HUES64 (cell line): ENCODE measurements around the gene SLC13A2. TPM values are rescaled to one million over a fixed set of nuclear protein-coding genes. Genes with fewer than 3 reads are reported as not detected.
"Not testable (repeated sequence)": the region's sequence is repeated elsewhere in the genome, so short reads cannot be mapped to it uniquely, and the experiment has no call there.

Experiments used
- H3K27ac ChIP-seq: 2 replicates; pipeline ENCODE4 v1.7.0; 2013; ENCODE audit warnings: low read depth, low read length, inconsistent platforms
- H3K27me3 ChIP-seq: 2 replicates; pipeline ENCODE4 v1.6.1; 2013; ENCODE audit warnings: mild to moderate bottlenecking, low read length; ENCODE audit not compliant: insufficient read depth
- H3K36me3 ChIP-seq: 2 replicates; pipeline ENCODE4 v1.6.1; 2013; ENCODE audit warnings: mild to moderate bottlenecking, low read length; ENCODE audit not compliant: insufficient read depth
- H3K4me1 ChIP-seq: 2 replicates; pipeline ENCODE4 v1.6.1; 2013; ENCODE audit warnings: mild to moderate bottlenecking, low read length, moderate library complexity; ENCODE audit not compliant: insufficient read depth
- H3K4me3 ChIP-seq: 2 replicates; pipeline ENCODE4 v1.5.1; 2013; ENCODE audit warnings: mild to moderate bottlenecking, low read length, moderate library complexity
- H3K9ac ChIP-seq: 2 replicates; pipeline ENCODE4 v1.6.1; 2013; ENCODE audit warnings: mild to moderate bottlenecking, low read depth, low read length
- H3K9me3 ChIP-seq: 2 replicates; pipeline ENCODE4 v1.6.1; 2013; ENCODE audit warnings: low read depth, low read length; ENCODE audit not compliant: insufficient read depth
- WGBS: fragments of 150-250, 120-280 bp; methylation state at CpG from one replicate; pipeline ENCODE4 v1.1.7; 2013; ENCODE audit warnings: missing lambda C conversion rate; 5-methylcytosine and 5-hydroxymethylcytosine counted together
- polyA plus RNA-seq, 2 experiments: library from polyadenylated mRNA; stranded (reverse); fragments of 50-300 nt; gene quantifications; one replicate each; pipeline ENCODE4 v1.2.3, GENCODE V29; 2013

Gene SLC13A2
- polyA plus RNA-seq (2013, experiment 1 of 2) = not detected
- not detected for polyA plus RNA-seq (2013, experiment 2 of 2)

GRCh38 chr17:28473542-28473941 is at the start of gene SLC13A2:
TSS of gene SLC13A2 (plus strand) at chr17:28473644. CDS start at chr17:28473713, 69 bp downstream.
- no peaks in the 10 kb centered on the region for H3K9me3 ChIP-seq
- no peak within 1 kb of the TSS for H3K9ac ChIP-seq
- no peaks in the 10 kb centered on the region for H3K27me3 ChIP-seq
- no peak within 1 kb of the TSS for H3K27ac ChIP-seq
- H3K4me1 ChIP-seq = no peaks in the 10 kb centered on the region
- no peak within 1 kb of the TSS for H3K4me3 ChIP-seq
- H3K36me3 ChIP-seq = no peaks in the 10 kb centered on the region
- WGBS = 81% methylated on average over 5 of the region's 5 CpGs

- no peaks in the 10 kb centered on the region for H3K36me3 ChIP-seq
- 91% methylated on average over 13 of the region's 13 CpGs for WGBS
- H3K27ac ChIP-seq = no peak overlapping the region
- H3K27me3 ChIP-seq = no peaks in the 10 kb centered on the region
- no peak overlapping the region for H3K4me3 ChIP-seq
- H3K9ac ChIP-seq = no peak overlapping the region
- H3K9me3 ChIP-seq = no peaks in the 10 kb centered on the region
- H3K4me1 ChIP-seq = no peaks in the 10 kb centered on the region
Observed at GRCh38 chr17:28425206-28425605, 48.2 kb upstream of the SLC13A2 start.

- no peak overlapping the region for H3K9ac ChIP-seq
- H3K27ac ChIP-seq = no peak overlapping the region
- WGBS = 81% methylated on average over 9 of the region's 9 CpGs
- no peaks in the 10 kb centered on the region for H3K9me3 ChIP-seq
- no peaks in the 10 kb centered on the region for H3K27me3 ChIP-seq
- H3K4me1 ChIP-seq = no peaks in the 10 kb centered on the region
- no peaks in the 10 kb centered on the region for H3K36me3 ChIP-seq
- no peak overlapping the region for H3K4me3 ChIP-seq
Observed at GRCh38 chr17:28426081-28426519, 47.3 kb upstream of the SLC13A2 start.

- Histone ChIP-seq H3K4me1 (no peaks in the 10 kb centered on the region), H3K27ac (no peak overlapping the region), H3K36me3 (no peaks in the 10 kb centered on the region), H3K27me3 (peaks cover 8% of the 10 kb centered on the region; the same call in 1 of the 2 replicates), H3K9ac (no peak overlapping the region), H3K9me3 (no peaks in the 10 kb centered on the region), H3K4me3 (no peak overlapping the region)
- 92% methylated on average over 3 of the region's 5 CpGs for WGBS
Observed at GRCh38 chr17:28427371-28427770, 46.1 kb upstream of the SLC13A2 start.

GRCh38 chr17:28427982-28428381 is 45.5 kb upstream of the SLC13A2 start:
- not testable (repeated sequence) for H3K27ac ChIP-seq, H3K4me3 ChIP-seq, H3K36me3 ChIP-seq, H3K9ac ChIP-seq, H3K4me1 ChIP-seq, H3K9me3 ChIP-seq
- peaks cover 11% of the 10 kb centered on the region for H3K27me3 ChIP-seq
- WGBS = 86% methylated on average over 1 of the region's 4 CpGs

GRCh38 chr17:28433721-28434120 is 39.7 kb upstream of the SLC13A2 start:
- H3K27ac ChIP-seq = no peak overlapping the region
- H3K9me3 ChIP-seq = no peaks in the 10 kb centered on the region
- 79% methylated on average over 1 of the region's 1 CpG for WGBS
- no peak overlapping the region for H3K4me3 ChIP-seq
- no peak overlapping the region for H3K9ac ChIP-seq
- no peaks in the 10 kb centered on the region for H3K4me1 ChIP-seq
- no peaks in the 10 kb centered on the region for H3K36me3 ChIP-seq
- H3K27me3 ChIP-seq = peaks cover 11% of the 10 kb centered on the region

- peaks cover 11% of the 10 kb centered on the region for H3K27me3 ChIP-seq
- H3K4me3 ChIP-seq, H3K4me1 ChIP-seq, H3K36me3 ChIP-seq, H3K27ac ChIP-seq, H3K9me3 ChIP-seq, H3K9ac ChIP-seq: not testable (repeated sequence)
- 92% methylated on average over 8 of the region's 8 CpGs for WGBS
Observed at GRCh38 chr17:28434326-28434725, 39.1 kb upstream of the SLC13A2 start.

GRCh38 chr17:28443901-28444638 is 29.4 kb upstream of the SLC13A2 start:
- no peak overlapping the region for H3K27ac ChIP-seq
- H3K9ac ChIP-seq = no peak overlapping the region
- H3K9me3 ChIP-seq = no peaks in the 10 kb centered on the region
- no peak overlapping the region for H3K4me3 ChIP-seq
- WGBS = 93% methylated on average over 9 of the region's 9 CpGs
- H3K27me3 ChIP-seq = no peaks in the 10 kb centered on the region
- no peaks in the 10 kb centered on the region for H3K36me3 ChIP-seq
- no peaks in the 10 kb centered on the region for H3K4me1 ChIP-seq

GRCh38 chr17:28446716-28447395 is 26.6 kb upstream of the SLC13A2 start:
- H3K27ac ChIP-seq = no peak overlapping the region
- 93% methylated on average over 8 of the region's 8 CpGs for WGBS
- H3K9me3 ChIP-seq = no peaks in the 10 kb centered on the region
- no peaks in the 10 kb centered on the region for H3K4me1 ChIP-seq
- no peak overlapping the region for H3K4me3 ChIP-seq
- no peak overlapping the region for H3K9ac ChIP-seq
- H3K27me3 ChIP-seq = no peaks in the 10 kb centered on the region
- no peaks in the 10 kb centered on the region for H3K36me3 ChIP-seq

GRCh38 chr17:28447396-28447760 is 26.1 kb upstream of the SLC13A2 start:
- Histone ChIP-seq H3K4me3 (no peak overlapping the region), H3K27ac (no peak overlapping the region), H3K4me1 (no peaks in the 10 kb centered on the region), H3K27me3 (no peaks in the 10 kb centered on the region), H3K36me3 (no peaks in the 10 kb centered on the region), H3K9me3 (no peaks in the 10 kb centered on the region), H3K9ac (no peak overlapping the region)
- 83% methylated on average over 5 of the region's 5 CpGs for WGBS

- no peak overlapping the region for H3K4me3 ChIP-seq
- H3K36me3 ChIP-seq = no peaks in the 10 kb centered on the region
- no peaks in the 10 kb centered on the region for H3K4me1 ChIP-seq
- no CpG with 5 or more reads among the region's 1 CpG for WGBS
- no peaks in the 10 kb centered on the region for H3K27me3 ChIP-seq
- H3K9ac ChIP-seq = no peak overlapping the region
- H3K9me3 ChIP-seq = no peaks in the 10 kb centered on the region
- no peak overlapping the region for H3K27ac ChIP-seq
Observed at GRCh38 chr17:28449859-28450258, 23.6 kb upstream of the SLC13A2 start.
